AG10803 (cell line): Measurements from ENCODE around the gene CDKAL1.

Experiments used
- DNase-seq: peaks from one replicate; pipeline ENCODE4 v3.0.0; 2010; ENCODE audit warnings: low read depth
- H3K4me3 ChIP-seq: 2 replicates; pipeline ENCODE4 v1.5.1; 2011; ENCODE audit warnings: mild to moderate bottlenecking, low read length, control low read depth
- TF ChIP-seq, protein P1 (sequence below): conservative IDR thresholded peaks from 2 replicates; pipeline ENCODE4 v1.5.1; 2011; ENCODE audit warnings: mild to moderate bottlenecking, low read length, control low read depth, inconsistent platforms

Gene CDKAL1

DNA sequence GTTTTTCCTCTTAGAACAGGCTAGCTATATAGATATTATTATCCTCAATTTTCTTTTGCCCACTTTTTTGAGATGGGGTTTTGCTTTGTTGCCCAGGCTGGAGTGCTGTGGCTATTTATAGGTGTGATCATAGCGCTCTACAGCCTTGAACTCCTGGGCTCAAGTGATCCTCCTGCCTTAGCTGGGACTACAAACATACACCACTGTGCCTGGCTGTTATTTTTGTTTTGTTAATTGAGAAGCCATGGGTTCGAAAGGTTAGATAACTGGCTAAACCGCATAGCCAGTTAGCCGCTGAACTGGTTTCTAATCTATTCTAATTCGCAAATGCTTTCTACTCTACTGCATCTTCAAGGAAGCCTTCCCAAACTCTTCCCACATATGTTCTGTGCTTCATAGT is 425.8 kb downstream of the CDKAL1 start:
- no peak for DNase-seq
- H3K4me3 ChIP-seq, result no peak overlapping the region
- TF ChIP-seq, protein P1, sequence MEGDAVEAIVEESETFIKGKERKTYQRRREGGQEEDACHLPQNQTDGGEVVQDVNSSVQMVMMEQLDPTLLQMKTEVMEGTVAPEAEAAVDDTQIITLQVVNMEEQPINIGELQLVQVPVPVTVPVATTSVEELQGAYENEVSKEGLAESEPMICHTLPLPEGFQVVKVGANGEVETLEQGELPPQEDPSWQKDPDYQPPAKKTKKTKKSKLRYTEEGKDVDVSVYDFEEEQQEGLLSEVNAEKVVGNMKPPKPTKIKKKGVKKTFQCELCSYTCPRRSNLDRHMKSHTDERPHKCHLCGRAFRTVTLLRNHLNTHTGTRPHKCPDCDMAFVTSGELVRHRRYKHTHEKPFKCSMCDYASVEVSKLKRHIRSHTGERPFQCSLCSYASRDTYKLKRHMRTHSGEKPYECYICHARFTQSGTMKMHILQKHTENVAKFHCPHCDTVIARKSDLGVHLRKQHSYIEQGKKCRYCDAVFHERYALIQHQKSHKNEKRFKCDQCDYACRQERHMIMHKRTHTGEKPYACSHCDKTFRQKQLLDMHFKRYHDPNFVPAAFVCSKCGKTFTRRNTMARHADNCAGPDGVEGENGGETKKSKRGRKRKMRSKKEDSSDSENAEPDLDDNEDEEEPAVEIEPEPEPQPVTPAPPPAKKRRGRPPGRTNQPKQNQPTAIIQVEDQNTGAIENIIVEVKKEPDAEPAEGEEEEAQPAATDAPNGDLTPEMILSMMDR, result no peak

DNA sequence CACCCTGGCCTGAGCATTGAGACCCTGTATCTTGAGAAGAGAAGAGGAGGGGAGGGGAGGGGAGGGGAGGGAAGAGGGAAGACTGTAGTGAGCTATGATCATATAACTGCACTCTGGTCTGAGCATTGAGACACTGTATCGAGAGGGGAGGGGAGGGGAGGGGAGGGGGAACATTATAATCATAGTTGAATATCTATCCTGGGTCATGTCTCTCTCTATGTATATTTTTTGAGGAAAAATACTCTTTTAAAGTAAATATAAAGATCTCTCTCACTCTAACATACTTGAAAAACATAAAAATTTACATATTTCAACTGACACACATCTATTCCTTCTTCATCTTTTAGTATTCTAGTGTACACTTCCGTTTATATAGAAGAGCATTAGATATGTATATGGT is 431.0 kb downstream of the CDKAL1 start:
- H3K4me3 ChIP-seq, result no peak overlapping the region
- TF ChIP-seq, protein P1, result no peak
- no peak for DNase-seq

DNA sequence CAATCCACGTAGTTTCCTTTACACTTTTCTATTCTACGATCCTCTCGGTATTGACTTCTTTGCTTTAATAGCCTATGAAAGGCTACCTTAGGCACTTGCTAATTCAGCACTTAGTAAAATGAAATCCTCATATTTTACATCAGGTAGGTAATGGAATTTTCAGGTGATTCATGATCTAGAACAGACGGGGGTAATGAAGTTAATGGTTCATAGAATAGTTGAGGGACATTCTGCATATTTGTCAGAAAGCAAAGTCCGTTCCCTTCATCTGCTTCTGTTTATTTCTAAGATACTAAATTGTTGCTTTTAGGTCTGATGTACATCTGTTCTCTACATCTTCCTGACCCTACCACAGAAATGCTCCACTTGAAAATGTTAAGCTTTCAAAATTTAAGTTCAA is 431.7 kb downstream of the CDKAL1 start:
- TF ChIP-seq, protein P1, result no peak
- DNase-seq, result no peak
- no peak overlapping the region for H3K4me3 ChIP-seq

GRCh38 chr6:20969551-20969950 is 435.3 kb downstream of the CDKAL1 start:
- TF ChIP-seq, protein P1, result no peak
- no peak for DNase-seq
- no peak overlapping the region for H3K4me3 ChIP-seq

- H3K4me3 ChIP-seq, result no peak overlapping the region
- TF ChIP-seq, protein P1, result no peak
- no peak for DNase-seq
These were observed 442.2 kb downstream of the CDKAL1 start for GRCh38 chr6:20976391-20976918.

DNA sequence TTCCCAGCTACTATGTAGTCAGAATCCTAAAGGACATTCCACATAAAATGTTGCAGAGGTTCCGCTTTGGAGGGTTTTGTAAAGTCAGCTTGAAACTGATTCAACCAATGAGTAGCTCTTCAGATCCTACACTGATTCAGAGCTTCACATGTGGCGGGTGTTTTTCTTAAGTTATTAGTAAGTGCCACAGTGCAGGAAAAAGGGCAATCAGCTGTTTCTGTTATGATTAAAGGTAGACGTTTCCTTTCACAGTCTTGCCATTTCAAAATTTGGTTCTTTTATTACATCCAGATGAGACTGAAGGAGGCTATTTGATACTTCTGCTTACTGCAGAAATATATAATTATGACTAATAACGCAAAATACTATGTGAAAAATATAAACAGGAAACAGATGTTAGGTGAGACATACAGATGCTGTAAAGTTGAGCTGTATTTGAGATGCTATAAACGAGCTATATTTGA is 443.9 kb downstream of the CDKAL1 start:
- H3K4me3 ChIP-seq, result no peak overlapping the region
- DNase-seq, result peak; percentile 78
- TF ChIP-seq, protein P1, result no peak

DNA sequence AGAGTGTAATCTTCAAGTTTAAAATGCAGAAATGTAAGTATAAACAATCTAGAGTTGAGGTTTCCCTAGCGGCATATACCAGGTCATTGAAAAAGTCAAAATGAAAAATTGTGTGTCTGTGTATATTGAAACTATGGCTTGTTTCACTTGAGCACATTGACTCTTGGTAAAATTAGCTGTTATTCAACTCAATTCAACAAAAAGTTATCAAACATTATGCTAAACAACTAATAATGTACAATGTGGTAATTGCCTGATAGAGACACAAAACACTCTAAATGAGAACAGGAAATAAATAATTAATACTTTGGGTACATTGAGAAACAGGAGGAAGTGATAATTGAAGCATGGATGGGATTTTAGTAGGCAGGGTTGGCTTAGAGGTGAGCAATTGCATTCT is 444.8 kb downstream of the CDKAL1 start:
- no peak overlapping the region for H3K4me3 ChIP-seq
- DNase-seq, result no peak
- TF ChIP-seq, protein P1, result no peak
